ENCODE data around the gene P2RY12.
A peak's percentile ranks its signal among the peaks of the same experiment; 100 is the strongest.
"Not testable (repeated sequence)": the region's sequence is repeated elsewhere in the genome, so short reads cannot be mapped to it uniquely, and the experiment has no call there.

The P2RY12 gene

DNA sequence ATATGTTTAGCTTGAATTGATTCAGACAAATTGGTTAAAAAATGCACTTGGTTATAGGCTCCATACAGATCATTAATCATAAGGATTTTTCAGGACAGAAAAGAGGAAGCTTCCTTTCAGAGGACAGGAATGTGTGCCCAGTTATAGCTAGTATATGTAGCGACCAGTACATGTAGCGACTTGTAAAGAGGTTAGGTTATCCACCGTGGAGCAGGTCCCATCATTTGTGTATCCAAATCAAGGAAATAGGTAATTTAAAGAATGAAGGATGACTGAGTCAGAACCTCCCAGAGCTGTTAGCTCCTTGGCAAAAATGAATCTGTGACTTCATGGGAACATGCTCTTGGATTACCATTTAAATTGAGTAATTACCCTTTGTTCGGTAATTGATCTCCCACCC lies 15.8 kb upstream of the P2RY12 start:
- Histone ChIP-seq H3K9ac (no peak overlapping the region), H3K4me2 (no peak overlapping the region), H3K4me3 (no peak overlapping the region), H4K20me1 (no peaks in the 10 kb centered on the region), H3K9me3 (replicated peaks in 1 of 11) (no peaks in the 10 kb centered on the region), H3K36me3 (peaks cover 0 to 27% (median 3%) of the 10 kb centered on the region in 11 experiments; a peak in 6 of 22 replicates), H3K27ac (no peak overlapping the region), H3K27me3 (no peaks in the 10 kb centered on the region), H3K4me1 (peaks cover 0 to 40% (median 2%) of the 10 kb centered on the region in 10 experiments; a peak in 8 of 20 replicates)
- no peak for TF ChIP-seq Cebpa-rat (IDR thresholded peaks at IDR 0.05)

DNA sequence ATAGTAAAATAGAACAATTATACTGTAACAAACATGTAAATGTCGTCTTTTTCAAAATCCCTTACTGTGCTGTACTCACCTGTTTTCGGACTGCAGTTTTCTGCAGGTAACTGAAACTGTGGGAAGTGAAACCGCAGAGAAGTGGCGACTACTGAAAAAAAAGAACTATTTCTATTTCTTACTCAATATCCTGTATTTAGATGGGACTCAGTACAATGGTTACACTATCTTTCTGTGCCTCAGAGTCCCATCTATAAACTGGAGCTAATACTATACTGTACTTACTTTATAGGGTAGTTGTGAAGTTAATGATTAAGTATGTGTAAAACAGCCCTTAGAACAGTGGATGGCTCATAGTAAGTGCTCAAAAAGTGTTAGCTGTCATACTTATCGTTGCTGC lies 14.3 kb upstream of the P2RY12 start:
- Histone ChIP-seq H3K9ac (no peak overlapping the region), H3K4me2 (peak overlapping the region in 4 of 11 experiments; percentile 32 to 53 (median 42); a peak in 6 of 22 replicates), H4K20me1 (no peaks in the 10 kb centered on the region), H3K27me3 (no peaks in the 10 kb centered on the region), H3K36me3 (peaks cover 0 to 27% (median 6%) of the 10 kb centered on the region in 11 experiments; a peak in 11 of 22 replicates), H3K4me1 (peaks cover 0 to 38% (median 0%) of the 10 kb centered on the region in 10 experiments; a peak in 8 of 20 replicates), H3K27ac (no peak overlapping the region), H3K4me3 (no peak overlapping the region), H3K9me3 (replicated peaks in 1 of 11) (no peaks in the 10 kb centered on the region)
- no peak for TF ChIP-seq Cebpa-rat (IDR thresholded peaks at IDR 0.05)

DNA sequence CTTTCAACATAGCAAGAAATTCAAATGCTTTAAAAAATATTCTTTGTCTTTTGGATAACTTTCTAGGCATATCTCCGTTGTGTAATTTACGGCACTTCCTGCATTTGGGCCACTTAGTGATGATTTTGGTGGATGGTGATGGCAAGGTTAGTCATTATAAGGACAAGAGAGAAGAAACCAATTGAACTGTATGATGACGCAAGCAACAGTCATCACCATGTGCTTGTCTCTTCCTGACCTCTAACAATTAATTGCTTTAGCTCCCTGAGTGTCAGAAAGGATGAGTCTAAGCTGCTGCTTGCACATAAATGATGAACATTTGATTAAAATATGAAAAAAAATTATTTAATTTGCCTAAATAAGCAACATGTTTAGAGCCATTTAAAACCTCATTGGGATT lies 11.3 kb upstream of the P2RY12 start:
- H3K9ac ChIP-seq, result no peak overlapping the region
- peaks cover 0 to 68% (median 18%) of the 10 kb centered on the region in 10 experiments; a peak in 12 of 20 replicates for H3K4me1 ChIP-seq
- no peak overlapping the region for H3K27ac ChIP-seq
- peak overlapping the region in 2 of 11 experiments; percentile 33 to 39; a peak in 4 of 22 replicates for H3K4me2 ChIP-seq
- no peaks in the 10 kb centered on the region for H4K20me1 ChIP-seq
- no peaks in the 10 kb centered on the region for H3K9me3 ChIP-seq (replicated peaks in 1 of 11)
- H3K27me3 ChIP-seq, result no peaks in the 10 kb centered on the region
- TF ChIP-seq Cebpa-rat (IDR thresholded peaks at IDR 0.05), result no peak
- no peak overlapping the region for H3K4me3 ChIP-seq
- H3K36me3 ChIP-seq, result peaks cover 0 to 28% (median 6%) of the 10 kb centered on the region in 11 experiments; a peak in 10 of 22 replicates

DNA sequence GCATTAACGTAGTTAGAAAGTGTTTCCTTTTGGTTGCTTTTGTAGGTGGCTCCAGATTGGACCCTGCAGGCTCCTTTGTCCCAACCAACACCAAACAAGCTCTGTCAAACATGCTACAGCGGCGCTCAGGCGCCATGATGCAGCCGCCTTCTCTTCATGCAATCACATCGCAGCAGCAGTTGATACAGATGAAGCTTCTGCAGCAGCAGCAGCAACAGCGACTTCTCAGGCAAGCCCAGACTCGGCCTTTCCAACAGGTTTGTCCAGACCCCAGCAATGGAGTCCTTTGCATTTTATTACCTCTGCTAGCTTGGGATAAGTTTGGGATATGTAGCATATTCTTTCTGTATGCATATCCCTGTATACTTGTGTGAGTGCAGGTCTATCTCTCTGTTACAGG lies 10.1 kb upstream of the P2RY12 start:
- no peak overlapping the region for H3K4me3 ChIP-seq

DNA sequence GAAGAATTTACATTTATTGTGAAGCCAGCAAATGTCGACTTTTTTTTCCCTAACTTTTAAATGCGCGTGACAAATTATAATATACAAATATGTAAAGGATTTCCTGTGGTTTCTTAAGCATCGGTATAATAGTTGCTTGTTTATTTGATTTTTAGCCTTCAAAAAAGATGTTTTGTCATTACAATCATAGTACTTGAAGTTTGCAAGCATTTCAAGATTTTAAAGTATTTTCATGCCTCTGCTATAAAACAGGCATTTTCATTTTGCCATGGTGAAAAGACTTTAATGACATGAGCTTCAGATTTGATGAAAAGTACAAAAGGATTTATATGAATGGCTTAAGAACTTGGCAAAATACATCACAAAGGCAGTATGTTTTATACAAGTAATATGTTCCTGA lies 9.4 kb upstream of the P2RY12 start:
- no peak overlapping the region for H3K9ac ChIP-seq
- peaks cover 0 to 29% (median 11%) of the 10 kb centered on the region in 11 experiments; a peak in 11 of 22 replicates for H3K36me3 ChIP-seq
- H3K4me1 ChIP-seq, result peaks cover 0 to 75% (median 24%) of the 10 kb centered on the region in 10 experiments; a peak in 14 of 20 replicates
- TF ChIP-seq Cebpa-rat (IDR thresholded peaks at IDR 0.05), result no peak
- no peaks in the 10 kb centered on the region for H3K27me3 ChIP-seq
- H3K9me3 ChIP-seq (replicated peaks in 1 of 11), result peaks cover 0 to 4% (median 0%) of the 10 kb centered on the region in 11 experiments; a peak in 1 of 22 replicates
- H3K4me2 ChIP-seq, result peak overlapping the region in 3 of 11 experiments; percentile 69 to 83 (median 70); a peak in 3 of 22 replicates
- no peaks in the 10 kb centered on the region for H4K20me1 ChIP-seq
- no peak overlapping the region for H3K27ac ChIP-seq
- no peak overlapping the region for H3K4me3 ChIP-seq

More for the DNA sequence above, 10.1 kb upstream of the P2RY12 start:
- Histone ChIP-seq H3K9ac (no peak overlapping the region), H3K4me2 (no peak overlapping the region), H3K4me1 (peaks cover 0 to 75% (median 18%) of the 10 kb centered on the region in 10 experiments; a peak in 12 of 20 replicates), H3K27me3 (no peaks in the 10 kb centered on the region), H3K9me3 (replicated peaks in 1 of 11) (no peaks in the 10 kb centered on the region), H3K27ac (no peak overlapping the region), H3K36me3 (peaks cover 0 to 25% (median 8%) of the 10 kb centered on the region in 11 experiments; a peak in 11 of 22 replicates), H4K20me1 (no peaks in the 10 kb centered on the region)
- TF ChIP-seq Cebpa-rat (IDR thresholded peaks at IDR 0.05), result no peak

DNA sequence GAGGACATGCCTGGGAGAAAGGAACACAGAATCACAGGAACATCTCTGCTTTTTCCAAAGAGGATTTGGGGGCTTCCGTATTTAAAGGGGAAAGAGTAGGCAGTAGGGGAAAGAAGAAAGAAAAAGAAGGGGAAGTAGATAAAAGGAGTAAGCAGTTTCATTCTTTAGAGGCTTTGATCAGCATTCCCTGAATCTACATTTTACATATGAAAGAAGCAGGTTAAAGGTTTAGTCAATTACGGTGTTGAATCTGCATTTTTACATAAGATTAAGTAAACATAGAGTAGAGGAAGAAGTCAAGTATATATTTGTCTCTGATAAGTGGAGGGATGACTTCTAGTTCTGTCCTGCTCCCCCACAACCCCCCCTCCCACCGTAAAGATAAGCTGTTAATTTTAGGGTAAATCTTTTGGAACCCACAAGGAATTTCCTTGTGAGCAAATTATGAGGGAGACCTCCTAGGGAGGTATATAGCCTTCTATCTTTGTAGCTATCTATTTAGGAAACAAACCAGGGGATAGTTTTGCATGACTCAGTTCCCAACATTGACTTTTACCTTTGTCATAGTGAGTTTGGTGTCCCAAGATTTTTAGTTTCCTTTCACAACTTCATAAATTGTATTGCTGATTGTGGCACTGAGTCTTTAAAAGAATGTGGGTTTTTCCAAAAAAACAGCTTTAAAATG lies 8.7 kb upstream of the P2RY12 start:
- peak overlapping the region in 2 of 11 experiments; percentile 50 to 75; a peak in 5 of 22 replicates for H3K27ac ChIP-seq
- H3K9ac ChIP-seq, result no peak overlapping the region; a peak in 1 of 22 replicates
- TF ChIP-seq Cebpa-rat (IDR thresholded peaks at IDR 0.05), result no peak

DNA sequence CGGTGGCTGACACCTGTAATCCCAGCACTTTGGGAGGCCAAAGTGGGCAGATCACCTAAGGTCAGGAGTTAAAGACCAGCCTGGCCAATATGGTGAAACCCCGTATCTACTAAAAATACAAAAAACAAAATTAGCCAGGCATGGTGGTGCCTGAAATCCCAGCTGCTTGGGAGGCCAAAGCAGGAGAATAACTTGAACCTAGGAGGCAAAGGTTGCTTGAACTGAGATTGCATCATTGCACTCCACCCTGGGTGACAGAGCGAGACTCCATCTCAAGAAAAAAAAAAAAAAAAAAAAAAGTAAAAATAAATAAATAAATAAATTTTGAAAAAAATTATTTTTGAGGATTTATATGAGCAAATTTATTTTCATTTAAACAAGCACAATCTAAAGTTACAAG lies 7.6 kb upstream of the P2RY12 start:
- H3K4me3 ChIP-seq; H4K20me1 ChIP-seq; H3K9me3 ChIP-seq (replicated peaks in 1 of 11); H3K27me3 ChIP-seq: not testable (repeated sequence)
- H3K27ac ChIP-seq, result peak overlapping the region in 4 of 11 experiments; percentile 35 to 75 (median 63); a peak in 7 of 22 replicates
- peak overlapping the region in 2 of 11 experiments; percentile 24 to 55; a peak in 3 of 22 replicates for H3K9ac ChIP-seq
- H3K4me2 ChIP-seq, result peak overlapping the region in 6 of 11 experiments; percentile 17 to 83 (median 57); a peak in 9 of 22 replicates
- H3K4me1 ChIP-seq, result peaks cover 10 to 82% (median 39%) of the 10 kb centered on the region in 10 experiments
- H3K36me3 ChIP-seq, result peaks cover 0 to 25% (median 8%) of the 10 kb centered on the region in 11 experiments; a peak in 11 of 22 replicates

More for the DNA sequence above, 8.7 kb upstream of the P2RY12 start:
- H3K27me3 ChIP-seq, result no peaks in the 10 kb centered on the region
- H3K4me1 ChIP-seq, result peaks cover under 1 to 75% (median 29%) of the 10 kb centered on the region in 10 experiments; a peak in 19 of 20 replicates
- H3K36me3 ChIP-seq, result peaks cover 0 to 30% (median 11%) of the 10 kb centered on the region in 11 experiments; a peak in 11 of 22 replicates
- peaks cover 0 to 4% (median 0%) of the 10 kb centered on the region in 11 experiments; a peak in 1 of 22 replicates for H3K9me3 ChIP-seq (replicated peaks in 1 of 11)
- peak overlapping the region in 6 of 11 experiments; percentile 4 to 83 (median 49); a peak in 7 of 22 replicates for H3K4me2 ChIP-seq
- H3K4me3 ChIP-seq, result no peak overlapping the region
- no peaks in the 10 kb centered on the region for H4K20me1 ChIP-seq

DNA sequence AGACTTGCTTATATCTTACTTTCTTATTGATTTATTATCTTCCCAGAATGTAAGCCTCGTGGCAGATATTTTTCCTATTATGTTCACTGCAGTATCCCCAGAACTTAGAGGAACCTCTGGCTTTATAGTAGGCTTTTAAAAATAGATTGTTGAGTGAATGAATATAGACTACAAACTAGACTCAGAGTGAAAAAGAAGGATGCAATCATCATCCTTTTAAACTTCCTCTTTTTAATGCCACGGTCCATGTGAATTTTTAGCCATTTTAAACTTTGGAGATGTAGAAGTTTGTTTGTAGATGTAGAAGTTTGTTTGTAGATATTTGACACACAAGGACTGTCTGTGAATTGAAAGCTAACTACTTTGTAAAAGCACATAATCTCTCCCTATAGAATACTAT lies 7.2 kb upstream of the P2RY12 start:
- TF ChIP-seq Cebpa-rat (IDR thresholded peaks at IDR 0.05), result no peak
- Histone ChIP-seq H3K9ac (peak overlapping the region in 2 of 11 experiments; percentile 25 to 55; a peak in 3 of 22 replicates), H3K4me3 (no peak overlapping the region), H4K20me1 (no peaks in the 10 kb centered on the region), H3K9me3 (replicated peaks in 1 of 11) (peaks cover 0 to 4% (median 0%) of the 10 kb centered on the region in 11 experiments; a peak in 2 of 22 replicates), H3K4me2 (peak overlapping the region in 6 of 11 experiments; percentile 17 to 83 (median 65); a peak in 11 of 22 replicates), H3K4me1 (peaks cover 10 to 87% (median 39%) of the 10 kb centered on the region in 10 experiments), H3K27me3 (no peaks in the 10 kb centered on the region), H3K36me3 (peaks cover 0 to 25% (median 7%) of the 10 kb centered on the region in 11 experiments; a peak in 11 of 22 replicates), H3K27ac (peak overlapping the region in 4 of 11 experiments; percentile 39 to 75 (median 63); a peak in 8 of 22 replicates)

DNA sequence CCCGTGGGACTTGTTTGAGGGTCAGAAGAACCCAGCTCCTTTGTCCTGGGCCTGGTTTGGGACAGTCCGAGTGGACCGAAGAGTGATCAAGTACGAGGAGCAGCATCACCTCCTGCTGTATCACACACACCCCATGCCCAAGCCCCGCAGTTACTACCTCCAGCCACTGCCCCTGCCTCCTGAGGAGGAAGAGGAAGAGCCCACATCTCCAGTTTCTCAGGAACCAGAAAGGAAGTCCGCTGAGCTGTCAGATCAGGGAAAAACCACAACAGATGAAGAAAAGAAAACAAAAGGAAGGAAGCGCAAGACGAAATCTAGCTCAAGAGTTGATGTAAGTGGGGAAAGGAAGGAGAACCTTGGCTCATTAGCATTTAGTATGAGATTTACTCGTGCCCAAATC lies 3.3 kb upstream of the P2RY12 start:
- H3K9ac ChIP-seq, result peak overlapping the region in 5 of 11 experiments; percentile 10 to 38 (median 28); a peak in 5 of 22 replicates

More for the DNA sequence above, 3.3 kb upstream of the P2RY12 start:
- no peaks in the 10 kb centered on the region for H4K20me1 ChIP-seq
- no peak for TF ChIP-seq Cebpa-rat (IDR thresholded peaks at IDR 0.05)
- H3K36me3 ChIP-seq, result peaks cover 0 to 12% (median 0%) of the 10 kb centered on the region in 11 experiments; a peak in 5 of 22 replicates
- H3K27ac ChIP-seq, result peak overlapping the region in 10 of 11 experiments; percentile 11 to 76 (median 55); a peak in 18 of 22 replicates
- H3K4me3 ChIP-seq, result no peak overlapping the region; a peak in 1 of 20 replicates
- H3K4me1 ChIP-seq, result peaks cover 30 to 96% (median 70%) of the 10 kb centered on the region in 10 experiments
- peaks cover 0 to 4% (median 0%) of the 10 kb centered on the region in 11 experiments; a peak in 2 of 22 replicates for H3K9me3 ChIP-seq (replicated peaks in 1 of 11)
- H3K4me2 ChIP-seq, result peak overlapping the region; percentile 51 to 87 (median 64)
- H3K27me3 ChIP-seq, result no peaks in the 10 kb centered on the region

Measured in BLaER1 treated with 17β-estradiol and CSF1 and Interleukin-3, amounts not matched to agents 10 nM and 100 nM (cell line).